ENCODE measurements around the gene MCTP2.

MCTP2 gene

GRCh38 chr15:94297558-94297957 lies 66.2 kb downstream of the MCTP2 start:
- no peak for DNase-seq

- DNase-seq = no peak
Observed at GRCh38 chr15:94298364-94298763, 67.0 kb downstream of the MCTP2 start.

- no peak for DNase-seq
Observed at GRCh38 chr15:94300612-94301011, 69.3 kb downstream of the MCTP2 start.

GRCh38 chr15:94305133-94305532 lies 73.8 kb downstream of the MCTP2 start:
- no peak for DNase-seq

GRCh38 chr15:94306700-94307650 lies 75.6 kb downstream of the MCTP2 start:
- DNase-seq = no peak

- DNase-seq = no peak
Observed at GRCh38 chr15:94312946-94313345, 81.6 kb downstream of the MCTP2 start.

- no peak for DNase-seq
Observed at GRCh38 chr15:94314639-94315038, 83.3 kb downstream of the MCTP2 start.

GRCh38 chr15:94317211-94317610 lies 85.8 kb downstream of the MCTP2 start:
- no peak for DNase-seq

GRCh38 chr15:94322141-94322540 lies 90.8 kb downstream of the MCTP2 start:
- no peak for DNase-seq

- DNase-seq = no peak
Observed at GRCh38 chr15:94323076-94323475, 91.7 kb downstream of the MCTP2 start.

GRCh38 chr15:94324117-94324826 lies 92.9 kb downstream of the MCTP2 start:
- DNase-seq = peak in 31 of 58 donors; percentile 2 to 47 (median 10)

- no peak for DNase-seq
Observed at GRCh38 chr15:94324835-94325767, 93.7 kb downstream of the MCTP2 start.

GRCh38 chr15:94327356-94327936 lies 96.1 kb downstream of the MCTP2 start:
- no peak for DNase-seq

- no peak for DNase-seq
Observed at GRCh38 chr15:94331731-94332130, 100.4 kb downstream of the MCTP2 start.

- no peak for DNase-seq
Observed at GRCh38 chr15:94335616-94336015, 104.3 kb downstream of the MCTP2 start.

GRCh38 chr15:94336817-94337467 lies 105.6 kb downstream of the MCTP2 start:
- DNase-seq = no peak

GRCh38 chr15:94338243-94338846 lies 107.0 kb downstream of the MCTP2 start:
- no peak for DNase-seq

- no peak for DNase-seq
Observed at GRCh38 chr15:94346282-94346681, 114.9 kb downstream of the MCTP2 start.

GRCh38 chr15:94348084-94348483 lies 116.7 kb downstream of the MCTP2 start:
- no peak for DNase-seq

- DNase-seq = no peak
Observed at GRCh38 chr15:94351031-94351535, 119.7 kb downstream of the MCTP2 start.

All from anterior cingulate cortex (tissue), 58 donors.